ENCODE measurements around the gene IPCEF1. TPM values are rescaled to one million over a fixed set of nuclear protein-coding genes. Genes with fewer than 3 reads are reported as not detected.

The IPCEF1 gene
- total RNA-seq, 6 experiments from 2014 or later: 0.31 TPM; not detected in 5

GRCh38 chr6:154285826-154286225 lies 70.8 kb downstream of the IPCEF1 start:
- H3K4me1 Mint-ChIP-seq (ENCODE audit: low read depth): peaks cover 30% of the 10 kb centered on the region
- no peak overlapping the region for H3K27ac Mint-ChIP-seq
- TF ChIP-seq CTCF (IDR thresholded peaks at IDR 0.05): no peak
- no peaks in the 10 kb centered on the region for H3K9me3 Mint-ChIP-seq
- H3K36me3 Mint-ChIP-seq (ENCODE audit: low read depth): no peaks in the 10 kb centered on the region
- no peak overlapping the region for H3K4me3 Mint-ChIP-seq
- DNase-seq: no peak
- peaks cover 2% of the 10 kb centered on the region; the same call in 1 of the 2 replicates for H3K27me3 Mint-ChIP-seq (ENCODE audit: insufficient read depth)

GRCh38 chr6:154284313-154284853 lies 72.2 kb downstream of the IPCEF1 start:
- TF ChIP-seq CTCF (IDR thresholded peaks at IDR 0.05): no peak
- Mint-ChIP-seq H3K27ac (no peak overlapping the region), H3K9me3 (no peaks in the 10 kb centered on the region), H3K4me1 (ENCODE audit: low read depth) (peaks cover 19% of the 10 kb centered on the region), H3K36me3 (ENCODE audit: low read depth) (no peaks in the 10 kb centered on the region), H3K4me3 (no peak overlapping the region), H3K27me3 (ENCODE audit: insufficient read depth) (peaks cover 2% of the 10 kb centered on the region; the same call in 1 of the 2 replicates)
- no peak for DNase-seq

GRCh38 chr6:154280521-154280920 lies 76.1 kb downstream of the IPCEF1 start:
- no peak for DNase-seq
- TF ChIP-seq CTCF (IDR thresholded peaks at IDR 0.05): no peak
- Mint-ChIP-seq H3K27ac (no peak overlapping the region), H3K27me3 (ENCODE audit: insufficient read depth) (peaks cover 2% of the 10 kb centered on the region; the same call in 1 of the 2 replicates), H3K36me3 (ENCODE audit: low read depth) (no peaks in the 10 kb centered on the region), H3K9me3 (no peaks in the 10 kb centered on the region), H3K4me1 (ENCODE audit: low read depth) (peaks cover 9% of the 10 kb centered on the region; the same call in 1 of the 2 replicates), H3K4me3 (no peak overlapping the region)

- peaks cover 2% of the 10 kb centered on the region; the same call in 1 of the 2 replicates for H3K27me3 Mint-ChIP-seq (ENCODE audit: insufficient read depth)
- H3K4me1 Mint-ChIP-seq (ENCODE audit: low read depth): peaks cover 9% of the 10 kb centered on the region; the same call in 1 of the 2 replicates
- H3K36me3 Mint-ChIP-seq (ENCODE audit: low read depth): no peaks in the 10 kb centered on the region
- no peak overlapping the region for H3K4me3 Mint-ChIP-seq
- no peak for DNase-seq
- no peak; the same call in 1 of the 2 replicates for TF ChIP-seq CTCF (IDR thresholded peaks at IDR 0.05)
- H3K9me3 Mint-ChIP-seq: no peaks in the 10 kb centered on the region
- no peak overlapping the region for H3K27ac Mint-ChIP-seq
These were observed 79.0 kb downstream of the IPCEF1 start for GRCh38 chr6:154277629-154278017.

GRCh38 chr6:154276810-154277628 lies 79.6 kb downstream of the IPCEF1 start:
- TF ChIP-seq CTCF (IDR thresholded peaks at IDR 0.05): peak; percentile 78
- Mint-ChIP-seq H3K4me3 (no peak overlapping the region), H3K36me3 (ENCODE audit: low read depth) (no peaks in the 10 kb centered on the region), H3K4me1 (ENCODE audit: low read depth) (peaks cover 9% of the 10 kb centered on the region; the same call in 1 of the 2 replicates), H3K27ac (no peak overlapping the region), H3K9me3 (no peaks in the 10 kb centered on the region), H3K27me3 (ENCODE audit: insufficient read depth) (no peaks in the 10 kb centered on the region; the same call in 1 of the 2 replicates)
- no peak for DNase-seq
